PC-9 (cell line): ENCODE measurements around the gene EPC2.

Experiments
- EZH2 ChIP-seq: fragments of 200-600 bp; sonication (generic); IDR thresholded peaks from 2 replicates; pipeline ENCODE4 v1.8.0; 2017; ENCODE audit warnings: antibody characterized with exemption, low read depth
- TF ChIP-seq, protein P1 (sequence below): fragments of 200-600 bp; sonication (generic); conservative IDR thresholded peaks from 2 replicates; pipeline ENCODE4 v1.6.1; 2017; ENCODE audit warnings: mixed run types, antibody characterized with exemption, mild to moderate bottlenecking, moderate library complexity

DNA sequence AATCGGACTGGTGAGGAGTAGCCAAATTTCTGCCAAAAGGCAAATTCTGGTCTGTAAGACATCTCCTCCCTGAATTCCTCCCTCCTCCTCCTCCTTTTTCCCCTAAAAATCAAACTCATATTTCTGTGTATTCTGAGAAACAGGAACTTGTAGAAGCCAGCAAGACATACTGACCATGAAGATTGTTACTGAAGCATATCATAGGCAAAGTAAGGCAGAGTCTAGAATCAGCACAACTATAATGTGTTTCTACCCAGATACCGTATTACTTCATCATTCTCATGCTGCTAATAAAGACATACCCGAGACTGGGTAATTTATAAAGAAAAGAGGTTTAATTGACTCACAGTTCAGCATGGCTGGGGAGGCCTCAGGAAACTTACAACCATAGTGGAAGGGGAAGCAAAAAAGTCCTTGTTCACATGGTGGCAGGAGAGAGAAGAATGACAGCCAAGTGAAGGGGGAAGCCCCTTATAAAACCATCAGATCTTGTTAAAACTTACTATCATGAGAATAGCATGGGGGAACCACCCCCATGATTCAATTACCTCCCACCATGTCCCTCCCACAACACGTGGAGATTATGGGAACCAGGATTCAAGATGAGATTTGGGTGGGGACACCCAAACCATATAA is 24.9 kb upstream of the EPC2 start:
- TF ChIP-seq, protein P1, sequence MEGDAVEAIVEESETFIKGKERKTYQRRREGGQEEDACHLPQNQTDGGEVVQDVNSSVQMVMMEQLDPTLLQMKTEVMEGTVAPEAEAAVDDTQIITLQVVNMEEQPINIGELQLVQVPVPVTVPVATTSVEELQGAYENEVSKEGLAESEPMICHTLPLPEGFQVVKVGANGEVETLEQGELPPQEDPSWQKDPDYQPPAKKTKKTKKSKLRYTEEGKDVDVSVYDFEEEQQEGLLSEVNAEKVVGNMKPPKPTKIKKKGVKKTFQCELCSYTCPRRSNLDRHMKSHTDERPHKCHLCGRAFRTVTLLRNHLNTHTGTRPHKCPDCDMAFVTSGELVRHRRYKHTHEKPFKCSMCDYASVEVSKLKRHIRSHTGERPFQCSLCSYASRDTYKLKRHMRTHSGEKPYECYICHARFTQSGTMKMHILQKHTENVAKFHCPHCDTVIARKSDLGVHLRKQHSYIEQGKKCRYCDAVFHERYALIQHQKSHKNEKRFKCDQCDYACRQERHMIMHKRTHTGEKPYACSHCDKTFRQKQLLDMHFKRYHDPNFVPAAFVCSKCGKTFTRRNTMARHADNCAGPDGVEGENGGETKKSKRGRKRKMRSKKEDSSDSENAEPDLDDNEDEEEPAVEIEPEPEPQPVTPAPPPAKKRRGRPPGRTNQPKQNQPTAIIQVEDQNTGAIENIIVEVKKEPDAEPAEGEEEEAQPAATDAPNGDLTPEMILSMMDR, result no peak
- no peak for TF ChIP-seq EZH2
